HepG2 (cell line): ENCODE data around the gene APOM. TPM values are rescaled to one million over a fixed set of nuclear protein-coding genes. Genes with fewer than 3 reads are reported as not detected.

Experiments used
- AHR ChIP-seq: IDR thresholded peaks from 2 replicates; pipeline ENCODE4 v1.6.1; 2018; ENCODE audit warnings: missing genetic modification reagents, missing compliant biosample characterization
- KDM1A ChIP-seq: IDR thresholded peaks from 2 replicates; pipeline ENCODE4 v1.6.1; 2016; ENCODE audit warnings: missing compliant biosample characterization
- NFE2L1 ChIP-seq: sonication (generic); formaldehyde crosslinking; IDR thresholded peaks from 2 replicates; pipeline ENCODE4 v1.4.0; 2020; ENCODE audit warnings: missing genetic modification reagents, mild to moderate bottlenecking, borderline replicate concordance
- RARG ChIP-seq: sonication (generic); formaldehyde crosslinking; IDR thresholded peaks from 2 replicates; pipeline ENCODE4 v1.4.0; 2020; ENCODE audit warnings: low read depth, mild to moderate bottlenecking, missing genetic modification reagents
- SMAD1 ChIP-seq: sonication (generic); formaldehyde crosslinking; IDR thresholded peaks from 2 replicates; pipeline ENCODE4 v1.4.0; 2020; ENCODE audit warnings: missing genetic modification reagents, low read depth, mild to moderate bottlenecking, borderline replicate concordance
- U2AF1 ChIP-seq: fragments of 200-400 bp; formaldehyde crosslinking; optimal IDR thresholded peaks from 2 replicates; pipeline ENCODE3; 2017; ENCODE audit warnings: mild to moderate bottlenecking, low read depth, low read length
- ZBTB26 ChIP-seq: IDR thresholded peaks from 2 replicates; pipeline ENCODE4 v1.6.1; 2016; ENCODE audit warnings: missing compliant biosample characterization, missing genetic modification reagents, borderline replicate concordance
- ZBTB40 ChIP-seq, 2 experiments: fragments of 450-650 bp in 1 of 2; sonication (generic) in 1 of 2; formaldehyde crosslinking in 1 of 2; IDR thresholded peaks; 2 replicates each; pipeline versions ENCODE4 v1.6.1 to v1.8.0; 2016 to 2022; ENCODE audit warnings: antibody characterized with exemption in 1 of 2, mild to moderate bottlenecking in 1 of 2, missing genetic modification reagents in 1 of 2
- ZNF281 ChIP-seq: sonication (generic); formaldehyde crosslinking; IDR thresholded peaks from 2 replicates; pipeline ENCODE4 v1.4.0; 2020; ENCODE audit warnings: missing genetic modification reagents, borderline replicate concordance
- ZNF367 ChIP-seq: sonication (generic); formaldehyde crosslinking; IDR thresholded peaks from 2 replicates; pipeline ENCODE4 v1.4.0; 2020; ENCODE audit warnings: missing genetic modification reagents, borderline replicate concordance
- ZNF484 ChIP-seq: sonication (generic); formaldehyde crosslinking; IDR thresholded peaks from 2 replicates; pipeline ENCODE4 v1.5.1; 2020; ENCODE audit warnings: mild to moderate bottlenecking, low read depth, missing genetic modification reagents, borderline replicate concordance
- ZNF572 ChIP-seq: sonication (generic); formaldehyde crosslinking; IDR thresholded peaks from 2 replicates; pipeline ENCODE4 v1.5.1; 2020; ENCODE audit warnings: mild to moderate bottlenecking, missing genetic modification reagents
- ZUFSP ChIP-seq: sonication (generic); formaldehyde crosslinking; IDR thresholded peaks from 2 replicates; pipeline ENCODE4 v1.9.0; 2021; ENCODE audit warnings: missing genetic modification reagents, mild to moderate bottlenecking, borderline replicate concordance
- polyA plus RNA-seq, 8 experiments: library from polyadenylated mRNA; depleted of rRNA in 3 of 8; stranded (reverse) in 7 of 8; unstranded in 1 of 8; fragments of >200 nt; fragmentation: Illumina TruSeq in 4 of 8; extraction: Trizol in 4 of 8; gene quantifications; 2 replicates each; pipeline versions ENCODE4 v1.2.1 to v1.2.3, GENCODE V29; 2011 to 2016; ENCODE audit warnings: low read depth in 4 of 8, missing spikeins in 1 of 8, mixed read lengths in 1 of 8; ENCODE audit not compliant: insufficient read depth in 1 of 8
- total RNA-seq, 5 experiments: library from RNA; depleted of rRNA; stranded (reverse); fragments of >200 nt; fragmentation: Illumina TruSeq; extraction: Trizol; gene quantifications; 2 replicates each; pipeline ENCODE4 v1.2.3, GENCODE V29; 2016; ENCODE audit warnings: low read depth in 1 of 5

APOM gene
- total and polyA plus RNA-seq, 2 of the 13 experiments (the other 11 are each of a cell fraction or from before 2014, with no cell fraction given): 98.2 to 1,140 TPM

- TF ChIP-seq ZNF281 (CRISPR knock-in tag) (peak; percentile 33; the same call in 1 of the 2 replicates), AHR (CRISPR knock-in tag) (no peak), ZNF367 (CRISPR knock-in tag) (no peak), NFE2L1 (no peak), KDM1A (no peak), SMAD1 (CRISPR knock-in tag) (no peak), ZNF572 (CRISPR knock-in tag) (no peak), ZBTB26 (CRISPR knock-in tag) (no peak; the same call in 1 of the 2 replicates), ZUFSP (CRISPR knock-in tag) (no peak), ZBTB40 (IDR thresholded peaks at IDR 0.05) (no peak), ZBTB40 (CRISPR knock-in tag; IDR thresholded peaks at IDR 0.05) (no peak; the same call in 1 of the 2 replicates), U2AF1 (peak; percentile 26), RARG (CRISPR knock-in tag) (no peak), ZNF484 (CRISPR knock-in tag) (no peak)
Measured at GRCh38 chr6:31664790-31665500, 9.3 kb downstream of the APOM start, which contains the start of gene GPANK1 (continued).
